CD1c-positive myeloid dendritic cell (primary cell): ENCODE results near the gene RNF213.
"Not testable (repeated sequence)": the region's sequence is repeated elsewhere in the genome, so short reads cannot be mapped to it uniquely, and the experiment has no call there.

ENCODE experiments used
- DNase-seq: peaks from one replicate; pipeline ENCODE4 v3.0.0-alpha.2; 2016; ENCODE audit errors: extremely low spot score

The RNF213 gene

GRCh38 chr17:80223838-80224497, 36.7 kb upstream of the RNF213 start:
- no peak for DNase-seq

- no peak for DNase-seq
Measured at GRCh38 chr17:80224683-80225082, 36.0 kb upstream of the RNF213 start.

- no peak for DNase-seq
Measured at GRCh38 chr17:80225230-80225629, 35.4 kb upstream of the RNF213 start.

GRCh38 chr17:80227156-80227555, 33.5 kb upstream of the RNF213 start:
- no peak for DNase-seq

- no peak for DNase-seq
Measured at GRCh38 chr17:80227666-80228065, 33.0 kb upstream of the RNF213 start.

GRCh38 chr17:80228477-80228876, 32.2 kb upstream of the RNF213 start:
- DNase-seq: no peak

GRCh38 chr17:80229011-80229410, 31.6 kb upstream of the RNF213 start:
- no peak for DNase-seq

GRCh38 chr17:80232438-80232837, 28.2 kb upstream of the RNF213 start:
- DNase-seq: no peak

GRCh38 chr17:80233202-80233601, 27.4 kb upstream of the RNF213 start:
- DNase-seq: no peak

GRCh38 chr17:80236911-80237310, 23.7 kb upstream of the RNF213 start:
- no peak for DNase-seq

- no peak for DNase-seq
Measured at GRCh38 chr17:80237386-80237785, 23.3 kb upstream of the RNF213 start.

- DNase-seq: no peak
Measured at GRCh38 chr17:80242505-80242904, 18.1 kb upstream of the RNF213 start.

GRCh38 chr17:80243526-80244433, 16.9 kb upstream of the RNF213 start:
- no peak for DNase-seq

- DNase-seq: not testable (repeated sequence)
Measured at GRCh38 chr17:80244448-80244847, 16.2 kb upstream of the RNF213 start.

- no peak for DNase-seq
Measured at GRCh38 chr17:80244871-80245509, 15.7 kb upstream of the RNF213 start.

GRCh38 chr17:80245566-80246265, 14.9 kb upstream of the RNF213 start:
- DNase-seq: no peak

GRCh38 chr17:80246266-80246681, 14.4 kb upstream of the RNF213 start:
- DNase-seq: no peak

GRCh38 chr17:80246726-80247125, 13.9 kb upstream of the RNF213 start:
- no peak for DNase-seq

GRCh38 chr17:80247561-80247960, 13.1 kb upstream of the RNF213 start:
- no peak for DNase-seq

GRCh38 chr17:80248001-80248893, 12.4 kb upstream of the RNF213 start:
- DNase-seq: no peak
